Uterus (tissue), 2 donors: Measurements from ENCODE around the gene AGPAT4.

ENCODE experiments used
- CTCF ChIP-seq, 4 experiments: fragments of 200-600 bp in 2 of 4; fragments of 450-650 bp in 2 of 4; sonication (generic) in 2 of 4; IDR thresholded peaks; one replicate each; pipeline ENCODE4 v1.5.1; 2016 to 2019; ENCODE audit warnings: antibody characterized with exemption in 4 of 4, mild to moderate bottlenecking in 2 of 4, moderate library complexity in 1 of 4
- POLR2A ChIP-seq, 2 donors: fragments of 450-650 bp; IDR thresholded peaks; one replicate each; pipeline ENCODE4 v1.6.1; 2016; ENCODE audit warnings: antibody characterized with exemption in 2 of 2, mild to moderate bottlenecking in 1 of 2, moderate library complexity in 1 of 2

- no peak for TF ChIP-seq CTCF (IDR thresholded peaks at IDR 0.05)
- no peak for TF ChIP-seq POLR2A (IDR thresholded peaks at IDR 0.05)
Observed at GRCh38 chr6:161135695-161136591, 137.9 kb downstream of the AGPAT4 start.
